Activated T-cell treated with anti-CD3 and anti-CD28 coated beads for 48 hours (primary cell): ENCODE results near the gene METTL25.

Experiments used
- DNase-seq: peaks from one replicate; pipeline ENCODE4 v3.0.0-alpha.2; 2020; ENCODE audit warnings: low read depth

Gene METTL25

GRCh38 chr12:82470906-82471512 lies 112.7 kb downstream of the METTL25 start:
- DNase-seq: no peak

- no peak for DNase-seq
These were observed 114.9 kb downstream of the METTL25 start for GRCh38 chr12:82473111-82473754.

- DNase-seq: no peak
These were observed 116.0 kb downstream of the METTL25 start for GRCh38 chr12:82474181-82474797.

- no peak for DNase-seq
These were observed 116.5 kb downstream of the METTL25 start for GRCh38 chr12:82474798-82475184.

- no peak for DNase-seq
These were observed 116.9 kb downstream of the METTL25 start for GRCh38 chr12:82475211-82475610.

GRCh38 chr12:82476511-82476910 lies 118.2 kb downstream of the METTL25 start:
- DNase-seq: no peak

- DNase-seq: no peak
These were observed 121.2 kb downstream of the METTL25 start for GRCh38 chr12:82479511-82479910.

GRCh38 chr12:82480606-82481005 lies 122.3 kb downstream of the METTL25 start:
- DNase-seq: no peak

- DNase-seq: no peak
These were observed 123.6 kb downstream of the METTL25 start for GRCh38 chr12:82481954-82482353.

- DNase-seq: no peak
These were observed 128.4 kb downstream of the METTL25 start for GRCh38 chr12:82486524-82487235.

- no peak for DNase-seq
These were observed 146.1 kb downstream of the METTL25 start for GRCh38 chr12:82504409-82504808.

GRCh38 chr12:82505150-82505549 lies 146.8 kb downstream of the METTL25 start:
- no peak for DNase-seq

- no peak for DNase-seq
These were observed 149.4 kb downstream of the METTL25 start for GRCh38 chr12:82507686-82508085.

GRCh38 chr12:82510386-82510785 lies 152.1 kb downstream of the METTL25 start:
- no peak for DNase-seq

- no peak for DNase-seq
These were observed 156.6 kb downstream of the METTL25 start for GRCh38 chr12:82514880-82515279.

GRCh38 chr12:82515652-82516051 lies 157.3 kb downstream of the METTL25 start:
- no peak for DNase-seq

GRCh38 chr12:82517027-82517426 lies 158.7 kb downstream of the METTL25 start:
- no peak for DNase-seq

- DNase-seq: no peak
These were observed 159.5 kb downstream of the METTL25 start for GRCh38 chr12:82517808-82518207.

- no peak for DNase-seq
These were observed 161.2 kb downstream of the METTL25 start for GRCh38 chr12:82519510-82519909.

- DNase-seq: no peak
These were observed 164.0 kb downstream of the METTL25 start for GRCh38 chr12:82522285-82522684.

GRCh38 chr12:82522762-82523161 lies 164.4 kb downstream of the METTL25 start:
- DNase-seq: no peak

GRCh38 chr12:82523996-82524395 lies 165.7 kb downstream of the METTL25 start:
- DNase-seq: no peak

- no peak for DNase-seq
These were observed 166.3 kb downstream of the METTL25 start for GRCh38 chr12:82524641-82525040.
